Pancreas (tissue), 10 donors: ENCODE results near the gene PLK1. TPM values are rescaled to one million over a fixed set of nuclear protein-coding genes. Genes with fewer than 3 reads are reported as not detected.

Source experiments
- ATAC-seq, 4 donors: fragments of 200-7000 bp; cut with Tn5 transposase; one replicate each; pipeline versions ENCODE4 v1.8.0 to v1.9.1; 2020; ENCODE audit warnings: mild to moderate bottlenecking in 4 of 4, moderate library complexity in 4 of 4
- DNase-seq, 6 donors: peaks; one replicate each; pipeline ENCODE4 v3.0.0-alpha.2; 2020
- FAIRE-seq: peaks from 2 replicates; lab custom pipeline; 2012; peaks lifted over from hg19 to GRCh38; lab: Jason Lieb, UNC
- H3K27ac ChIP-seq, 4 donors: fragments of 200-600 bp; sonication (generic); 1 replicate in 3 of 4; 2 replicates in 1 of 4; pipeline versions ENCODE4 v1.5.0 to v1.8.0; 2020
- H3K27me3 ChIP-seq, 4 donors: fragments of 200-600 bp; one replicate each; pipeline ENCODE4 v1.8.0; 2021
- H3K36me3 ChIP-seq, 3 donors: fragments of 200-600 bp; sonication (generic) in 1 of 3; one replicate each; pipeline versions ENCODE4 v1.5.0 to v1.8.0; 2020 to 2021
- H3K4me1 ChIP-seq, 3 donors: fragments of 200-600 bp; one replicate each; pipeline ENCODE4 v1.8.0; 2021
- H3K4me3 ChIP-seq, 4 donors: fragments of 200-600 bp; sonication (generic) in 2 of 4; one replicate each; pipeline versions ENCODE4 v1.5.0 to v1.8.0; 2020 to 2021
- H3K9me3 ChIP-seq, 4 donors: fragments of 200-600 bp; one replicate each; pipeline ENCODE4 v1.8.0; 2021
- CTCF ChIP-seq, 4 donors: fragments of 200-600 bp; sonication (generic) in 3 of 4; IDR thresholded peaks; one replicate each; pipeline versions ENCODE4 v1.5.0 to v1.8.0; 2021; ENCODE audit warnings: antibody characterized with exemption in 4 of 4
- WGBS, 2 donors: extraction: QIAGEN DNeasy Blood & Tissue Kit; methylation state at CpG; one replicate each; pipeline ENCODE4 v1.1.7; 2013; 5-methylcytosine and 5-hydroxymethylcytosine counted together
- intact Hi-C, 3 donors: fragments of 100-400 bp; cut with DNase I; formaldehyde crosslinking; loops; one replicate each; pipeline versions ENCODE4 v1.11.1 to v1.14.2; 2022
- polyA plus RNA-seq, 2 donors: library from polyadenylated mRNA; stranded (reverse); fragments of 200-250 nt; gene quantifications; one replicate each; pipeline ENCODE4 v1.2.3, GENCODE V29; 2013
- total RNA-seq, 6 donors: library from RNA; stranded (reverse); fragmentation: NEBNext Ultra II Directional in 4 of 6; extraction: Animal tissue kit (Norgen Biotek cat#: 25700) in 4 of 6; gene quantifications; one replicate each; pipeline versions ENCODE4 v1.2.1 to v1.2.4, GENCODE V29; 2021 to 2023
- donor health status: healthy with polysubstance abuse.
- donor health status: DM: no; HTN: no; CAD: no; lungs with moderate emphysema.
- donor health status: DM: no; HTN: no; CAD: no.
- donor health status: control.
- donor health status: control.
- donor health status: Bipolar disorder and iron deficiency.
- donor health status: DM: yes; HTN: yes; CAD: no.
- donor health status: DM: no; HTN: no; CAD: no.
- donor health status: DM: no; HTN: no; CAD: no.
- donor health status: DM: yes; HTN: yes; CAD: no.

Gene PLK1
- total and polyA plus RNA-seq, 8 donors = 0.31 to 2.7 (median 1.1) TPM

- no peaks in the 10 kb centered on the region for H3K27me3 ChIP-seq
- TF ChIP-seq CTCF (IDR thresholded peaks at IDR 0.05) = no peak
- H3K9me3 ChIP-seq = no peaks in the 10 kb centered on the region
- no peaks in the 10 kb centered on the region for H3K36me3 ChIP-seq
- ATAC-seq = no peak
- no peaks in the 10 kb centered on the region for H3K4me1 ChIP-seq
- FAIRE-seq = no peak
- no peak overlapping the region for H3K27ac ChIP-seq
- 80 to 83% methylated on average over 2 of the region's 2 CpGs for WGBS, 2 donors
- intact Hi-C loops = no loop called here
- no peak for DNase-seq
- H3K4me3 ChIP-seq = no peak overlapping the region
Observed at GRCh38 chr16:23700093-23700492, 21.4 kb downstream of the PLK1 start.

- ATAC-seq (no peak), DNase-seq (no peak), FAIRE-seq (no peak)
- no peaks in the 10 kb centered on the region for H3K36me3 ChIP-seq
- no peak overlapping the region for H3K27ac ChIP-seq
- no peak overlapping the region for H3K4me3 ChIP-seq
- no peak for TF ChIP-seq CTCF (IDR thresholded peaks at IDR 0.05)
- no peaks in the 10 kb centered on the region for H3K4me1 ChIP-seq
- no peaks in the 10 kb centered on the region for H3K27me3 ChIP-seq
- intact Hi-C loops = no loop called here
- no peaks in the 10 kb centered on the region for H3K9me3 ChIP-seq
- 21 to 25% methylated on average over 8 of the region's 8 CpGs for whole genome bisulfite sequencing, 2 donors
Observed at GRCh38 chr16:23700509-23700908, 21.8 kb downstream of the PLK1 start.

- H3K4me3 ChIP-seq = no peak overlapping the region
- H3K9me3 ChIP-seq = no peaks in the 10 kb centered on the region
- no peak overlapping the region for H3K27ac ChIP-seq
- no peaks in the 10 kb centered on the region for H3K36me3 ChIP-seq
- H3K27me3 ChIP-seq = no peaks in the 10 kb centered on the region
- FAIRE-seq (no peak), DNase-seq (no peak), ATAC-seq (no peak)
- 61 to 62% methylated on average over 8 of the region's 8 CpGs for WGBS, 2 donors
- intact Hi-C loops = no loop called here
- no peak for TF ChIP-seq CTCF (IDR thresholded peaks at IDR 0.05)
- H3K4me1 ChIP-seq = no peaks in the 10 kb centered on the region
Observed at GRCh38 chr16:23701045-23701444, 22.4 kb downstream of the PLK1 start.

- Histone ChIP-seq H3K9me3 (no peaks in the 10 kb centered on the region), H3K4me1 (no peaks in the 10 kb centered on the region), H3K27me3 (no peaks in the 10 kb centered on the region), H3K36me3 (no peaks in the 10 kb centered on the region), H3K27ac (no peak overlapping the region), H3K4me3 (no peak overlapping the region)
- intact Hi-C loops = no loop called here
- TF ChIP-seq CTCF (IDR thresholded peaks at IDR 0.05) = no peak
- DNase-seq (no peak), FAIRE-seq (no peak), ATAC-seq (no peak)
- WGBS, 2 donors = 38 to 48% methylated on average over 2 of the region's 2 CpGs
Observed at GRCh38 chr16:23702951-23703350, 24.3 kb downstream of the PLK1 start.

GRCh38 chr16:23704772-23705516 lies 26.3 kb downstream of the PLK1 start:
- Histone ChIP-seq H3K4me3 (no peak overlapping the region), H3K4me1 (no peaks in the 10 kb centered on the region), H3K9me3 (no peaks in the 10 kb centered on the region), H3K27ac (no peak overlapping the region), H3K36me3 (no peaks in the 10 kb centered on the region), H3K27me3 (no peaks in the 10 kb centered on the region)
- no peak for TF ChIP-seq CTCF (IDR thresholded peaks at IDR 0.05)
- FAIRE-seq (no peak), ATAC-seq (no peak), DNase-seq (no peak)
- intact Hi-C loops = no loop called here
- 74 to 76% methylated on average over 21 to 22 of the region's 22 CpGs for WGBS, 2 donors
